HepG2 (cell line): Measurements from ENCODE around the gene USH2A. TPM values are rescaled to one million over a fixed set of nuclear protein-coding genes. Genes with fewer than 3 reads are reported as not detected.

Source experiments
- ATAC-seq: fragments of 200-7000 bp; cut with Tn5 transposase; 3 replicates; pipeline ENCODE4 v1.9.1; 2020; ENCODE audit warnings: mild to moderate bottlenecking, moderate library complexity
- BruUV-seq: library from RNA; stranded (reverse); fragments of 400-500 nt; replicated peaks from 2 replicates; lab custom pipeline; 2021; lab: Mats Ljungman, UMichigan
- CTCF ChIA-PET: fragments of 300-600 bp; formaldehyde crosslinking; extraction: SDS; loops from one replicate; lab custom pipeline; 2021; ENCODE audit warnings: low total read pairs, inconsistent platforms, low intra/inter-chr PET ratio; lab: Yijun Ruan, JAX
- POLR2A ChIA-PET: fragments of 350-600 bp; sonication (Branson Sonifier 250); formaldehyde crosslinking; loops from one replicate; lab custom pipeline; 2020; ENCODE audit warnings: antibody characterized with exemption, inconsistent platforms; lab: Yijun Ruan, JAX
- DNase-seq: peaks from one replicate; pipeline ENCODE4 v3.0.0-alpha.2; 2015; ENCODE audit warnings: low spot score
- FAIRE-seq: peaks from 3 replicates; lab custom pipeline; 2011; peaks lifted over from hg19 to GRCh38; lab: Jason Lieb, UNC
- H2AFZ ChIP-seq: one replicate; pipeline ENCODE4 v1.6.1; 2011; ENCODE audit warnings: low read length, inconsistent platforms
- H3K27ac ChIP-seq: fragments of 300-600 bp; 3 replicates; pipeline ENCODE4 v1.8.0; 2011; ENCODE audit warnings: mixed run types, mild to moderate bottlenecking, mixed read lengths, low read length, inconsistent platforms; ENCODE audit not compliant: insufficient read depth; ENCODE audit errors: extremely low read length
- H3K27me3 ChIP-seq, 2 experiments: fragments of 200-600 bp in 1 of 2; 2 replicates in 1 of 2; 3 replicates in 1 of 2; pipeline versions ENCODE4 v1.6.0 to v1.8.0; 2011; ENCODE audit warnings: low read length in 2 of 2, mild to moderate bottlenecking in 2 of 2, moderate library complexity in 2 of 2, inconsistent platforms in 1 of 2; ENCODE audit not compliant: insufficient read depth in 2 of 2, control insufficient read depth in 1 of 2
- H3K36me3 ChIP-seq, 2 experiments: fragments of 200-600 bp in 1 of 2; replicated peaks in 1 of 2; 2 replicates in 1 of 2; 3 replicates in 1 of 2; pipeline versions ENCODE4 v1.5.1 to v1.8.0; 2011; ENCODE audit warnings: low read length in 2 of 2, inconsistent platforms in 1 of 2; ENCODE audit not compliant: insufficient read depth in 2 of 2, control insufficient read depth in 1 of 2
- H3K4me1 ChIP-seq: 2 replicates; pipeline ENCODE4 v1.5.1; 2012; ENCODE audit warnings: low read length, inconsistent platforms; ENCODE audit not compliant: insufficient read depth
- H3K4me2 ChIP-seq: 2 replicates; pipeline ENCODE4 v1.6.0; 2011; ENCODE audit warnings: low read depth, low read length, inconsistent platforms
- H3K4me3 ChIP-seq, 3 experiments: fragments of 200-600 bp in 1 of 3; sonication (generic), shearing (Covaris generic) in 1 of 3; replicated peaks in 1 of 3; 2 replicates each; pipeline ENCODE4 v1.5.1; 2011 to 2016; ENCODE audit warnings: low read length in 3 of 3, inconsistent platforms in 2 of 3, low read depth in 2 of 3, mild to moderate bottlenecking in 2 of 3, control low read depth in 1 of 3, mixed read lengths in 1 of 3; ENCODE audit not compliant: insufficient read depth in 1 of 3
- H3K79me2 ChIP-seq: one replicate; pipeline ENCODE4 v1.6.1; 2011; ENCODE audit warnings: low read length, inconsistent platforms; ENCODE audit not compliant: insufficient read depth
- H3K9ac ChIP-seq: 2 replicates; pipeline ENCODE4 v1.6.0; 2011; ENCODE audit warnings: mild to moderate bottlenecking, low read depth, low read length, inconsistent platforms; ENCODE audit not compliant: insufficient read depth
- H3K9me3 ChIP-seq: 2 replicates; pipeline ENCODE4 v1.5.1; 2012; ENCODE audit warnings: mild to moderate bottlenecking, low read length
- H4K20me1 ChIP-seq: 2 replicates; pipeline ENCODE4 v1.6.0; 2011; ENCODE audit warnings: inconsistent platforms, mild to moderate bottlenecking, low read length, moderate library complexity; ENCODE audit not compliant: insufficient read depth
- ATF7-NPFF ChIP-seq: sonication (generic); formaldehyde crosslinking; IDR thresholded peaks from 2 replicates; pipeline ENCODE4 v1.8.1; 2023; ENCODE audit warnings: mild to moderate bottlenecking, low read depth, missing genetic modification reagents, moderate library complexity
- BORCS8-MEF2B ChIP-seq: sonication (generic); formaldehyde crosslinking; IDR thresholded peaks from 2 replicates; pipeline ENCODE4 v1.8.0; 2022; ENCODE audit warnings: mild to moderate bottlenecking, missing genetic modification reagents
- CHD4 ChIP-seq: fragments of 200-600 bp; sonication (generic); IDR thresholded peaks from 2 replicates; pipeline ENCODE4 v1.7.0; 2017; ENCODE audit warnings: mild to moderate bottlenecking, low read length, borderline replicate concordance
- DNMT3B ChIP-seq: conservative IDR thresholded peaks from 2 replicates; pipeline ENCODE4 v1.6.1; 2016; ENCODE audit warnings: missing biosample characterization, control low read depth
- ELF1 ChIP-seq: sonication (generic); formaldehyde crosslinking; IDR thresholded peaks from 2 replicates; pipeline ENCODE4 v1.4.0; 2020; ENCODE audit warnings: missing genetic modification reagents
- HCFC1 ChIP-seq: fragments of 150-350 bp; IDR thresholded peaks from 2 replicates; pipeline ENCODE4 v1.6.1; 2014; ENCODE audit warnings: low read depth, low read length
- MZF1 ChIP-seq: sonication (generic); formaldehyde crosslinking; IDR thresholded peaks from 2 replicates; pipeline ENCODE4 v1.8.1; 2023; ENCODE audit warnings: mild to moderate bottlenecking, missing genetic modification reagents, borderline replicate concordance
- NONO ChIP-seq, 2 experiments: fragments of 450-650 bp in 1 of 2; sonication (generic) in 1 of 2; formaldehyde crosslinking in 1 of 2; IDR thresholded peaks in 1 of 2; conservative IDR thresholded peaks in 1 of 2; 2 replicates each; pipeline versions ENCODE4 v1.6.1 to v1.8.0; 2017 to 2022; ENCODE audit warnings: mild to moderate bottlenecking in 1 of 2, missing genetic modification reagents in 1 of 2, moderate library complexity in 1 of 2
- ZNF30 ChIP-seq: sonication (generic); formaldehyde crosslinking; IDR thresholded peaks from 2 replicates; pipeline ENCODE4 v1.5.0; 2020; ENCODE audit warnings: mild to moderate bottlenecking, missing genetic modification reagents
- ZNF563 ChIP-seq: sonication (generic); formaldehyde crosslinking; IDR thresholded peaks from 2 replicates; pipeline ENCODE4 v1.8.0; 2022; ENCODE audit warnings: mild to moderate bottlenecking, moderate library complexity, missing genetic modification reagents
- WGBS: methylation state at CpG from one replicate; pipeline ENCODE4 v1.1.6; 2017; ENCODE audit warnings: low lambda C conversion rate; 5-methylcytosine and 5-hydroxymethylcytosine counted together
- in situ Hi-C: cut with HindIII; loops from 2 replicates; pipeline ENCODE4 v1.10.0; 2017; ENCODE audit warnings: low pct_unique_long_range_greater_than_20kb; ENCODE audit not compliant: extremely low pct_ligation_motif_present
- intact Hi-C: fragments of 100-400 bp; cut with micrococcal nuclease; formaldehyde crosslinking; loops from one replicate; pipeline ENCODE4 v1.10.0; 2022; ENCODE audit not compliant: unreplicated experiment
- polyA plus RNA-seq, 8 experiments: library from polyadenylated mRNA; depleted of rRNA in 3 of 8; stranded (reverse) in 7 of 8; unstranded in 1 of 8; fragments of >200 nt; fragmentation: Illumina TruSeq in 4 of 8; extraction: Trizol in 4 of 8; gene quantifications; 2 replicates each; pipeline versions ENCODE4 v1.2.1 to v1.2.3, GENCODE V29; 2011 to 2016; ENCODE audit warnings: low read depth in 4 of 8, missing spikeins in 1 of 8, mixed read lengths in 1 of 8; ENCODE audit not compliant: insufficient read depth in 1 of 8
- total RNA-seq, 5 experiments: library from RNA; depleted of rRNA; stranded (reverse); fragments of >200 nt; fragmentation: Illumina TruSeq; extraction: Trizol; gene quantifications; 2 replicates each; pipeline ENCODE4 v1.2.3, GENCODE V29; 2016; ENCODE audit warnings: low read depth in 1 of 5
- TF ChIP-seq, protein P1 (sequence below): sonication (generic); formaldehyde crosslinking; IDR thresholded peaks from 2 replicates; pipeline ENCODE4 v1.4.0; 2020; ENCODE audit warnings: missing genetic modification reagents

The USH2A gene
- total and polyA plus RNA-seq, 2 of the 13 experiments (the other 11 are each of a cell fraction or from before 2014, with no cell fraction given), result 0.02 TPM; not detected in 1

DNA sequence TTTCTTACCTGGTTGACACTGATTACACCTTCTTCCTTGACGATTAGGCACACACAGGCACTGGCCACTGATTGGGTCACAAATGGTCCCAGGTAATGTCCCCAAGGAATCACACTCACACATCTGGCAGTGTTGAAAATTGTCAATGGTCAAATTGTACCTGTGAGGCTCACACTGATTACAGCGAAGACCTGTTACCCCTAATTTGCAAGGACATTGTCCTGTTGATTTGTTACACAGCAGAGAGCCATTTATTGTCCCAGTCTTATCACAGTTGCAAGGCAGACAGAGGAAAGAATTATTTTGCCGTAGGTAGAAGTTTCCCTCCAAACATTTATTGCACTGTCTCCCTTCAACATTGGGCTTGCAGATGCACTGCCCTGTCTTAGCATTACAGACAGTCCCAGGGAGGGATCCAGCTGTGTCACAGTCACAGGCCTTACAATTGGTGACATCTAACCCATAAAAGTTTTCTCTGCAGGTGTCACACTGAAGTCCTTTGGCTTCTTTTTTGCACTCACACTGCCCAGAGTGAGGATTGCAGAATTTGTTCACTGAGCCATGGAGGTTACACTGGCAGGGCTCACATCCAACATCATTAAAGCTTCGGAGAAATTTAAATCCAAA lies 176.6 kb downstream of the USH2A start:
- ChIA-PET POLR2A (no interaction called here), CTCF (no interaction called here)
- TF ChIP-seq ZNF30 (CRISPR knock-in tag) (no peak), ELF1 (CRISPR knock-in tag) (no peak), CHD4 (no peak), DNMT3B (CRISPR knock-in tag) (no peak), NONO (IDR thresholded peaks at IDR 0.05) (no peak), NONO (CRISPR knock-in tag; conservative IDR thresholded peaks at IDR 0.05) (no peak), HCFC1 (no peak), BORCS8-MEF2B (CRISPR knock-in tag) (no peak), MZF1 (CRISPR knock-in tag) (no peak), ZNF563 (CRISPR knock-in tag) (no peak), ATF7-NPFF (CRISPR knock-in tag) (no peak)
- TF ChIP-seq, protein P1, sequence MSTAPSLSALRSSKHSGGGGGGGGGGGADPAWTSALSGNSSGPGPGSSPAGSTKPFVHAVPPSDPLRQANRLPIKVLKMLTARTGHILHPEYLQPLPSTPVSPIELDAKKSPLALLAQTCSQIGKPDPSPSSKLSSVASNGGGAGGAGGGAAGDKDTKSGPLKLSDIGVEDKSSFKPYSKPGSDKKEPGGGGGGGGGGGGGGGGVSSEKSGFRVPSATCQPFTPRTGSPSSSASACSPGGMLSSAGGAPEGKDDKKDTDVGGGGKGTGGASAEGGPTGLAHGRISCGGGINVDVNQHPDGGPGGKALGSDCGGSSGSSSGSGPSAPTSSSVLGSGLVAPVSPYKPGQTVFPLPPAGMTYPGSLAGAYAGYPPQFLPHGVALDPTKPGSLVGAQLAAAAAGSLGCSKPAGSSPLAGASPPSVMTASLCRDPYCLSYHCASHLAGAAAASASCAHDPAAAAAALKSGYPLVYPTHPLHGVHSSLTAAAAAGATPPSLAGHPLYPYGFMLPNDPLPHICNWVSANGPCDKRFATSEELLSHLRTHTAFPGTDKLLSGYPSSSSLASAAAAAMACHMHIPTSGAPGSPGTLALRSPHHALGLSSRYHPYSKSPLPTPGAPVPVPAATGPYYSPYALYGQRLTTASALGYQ, result no peak
- in situ Hi-C loops (no loop called here), intact Hi-C loops (no loop called here)
- no peak overlapping the region for H3K9ac ChIP-seq
- H4K20me1 ChIP-seq, result no peaks in the 10 kb centered on the region
- H3K36me3 ChIP-seq, result no peaks in the 10 kb centered on the region
- no peaks in the 10 kb centered on the region for H3K27me3 ChIP-seq
- no peak overlapping the region for H3K4me2 ChIP-seq
- H3K4me3 ChIP-seq, result no peak overlapping the region
- no peaks in the 10 kb centered on the region for H3K4me1 ChIP-seq
- no peaks in the 10 kb centered on the region for H3K79me2 ChIP-seq
- no peak overlapping the region for H2AFZ ChIP-seq
- no peaks in the 10 kb centered on the region for H3K9me3 ChIP-seq
- no peak for FAIRE-seq
- 0% methylated on average over 3 of the region's 4 CpGs for WGBS
- ATAC-seq, result no peak
- BruUV-seq, result no TSS peak
- no peak overlapping the region for H3K27ac ChIP-seq
- no peak for DNase-seq
